NCI-H2196 treated with DMSO at 0.1 percent for 48 hours (cell line): Measurements from ENCODE around the gene EXOC3.

Experiments
- DNase-seq: peaks from one replicate; lab custom pipeline; 2025; ENCODE audit not compliant: unreplicated experiment; lab: John Stamatoyannopoulos, UW

Gene EXOC3

GRCh38 chr5:456351-457194, 13.6 kb downstream of the EXOC3 start:
- DNase-seq: no peak

DNA sequence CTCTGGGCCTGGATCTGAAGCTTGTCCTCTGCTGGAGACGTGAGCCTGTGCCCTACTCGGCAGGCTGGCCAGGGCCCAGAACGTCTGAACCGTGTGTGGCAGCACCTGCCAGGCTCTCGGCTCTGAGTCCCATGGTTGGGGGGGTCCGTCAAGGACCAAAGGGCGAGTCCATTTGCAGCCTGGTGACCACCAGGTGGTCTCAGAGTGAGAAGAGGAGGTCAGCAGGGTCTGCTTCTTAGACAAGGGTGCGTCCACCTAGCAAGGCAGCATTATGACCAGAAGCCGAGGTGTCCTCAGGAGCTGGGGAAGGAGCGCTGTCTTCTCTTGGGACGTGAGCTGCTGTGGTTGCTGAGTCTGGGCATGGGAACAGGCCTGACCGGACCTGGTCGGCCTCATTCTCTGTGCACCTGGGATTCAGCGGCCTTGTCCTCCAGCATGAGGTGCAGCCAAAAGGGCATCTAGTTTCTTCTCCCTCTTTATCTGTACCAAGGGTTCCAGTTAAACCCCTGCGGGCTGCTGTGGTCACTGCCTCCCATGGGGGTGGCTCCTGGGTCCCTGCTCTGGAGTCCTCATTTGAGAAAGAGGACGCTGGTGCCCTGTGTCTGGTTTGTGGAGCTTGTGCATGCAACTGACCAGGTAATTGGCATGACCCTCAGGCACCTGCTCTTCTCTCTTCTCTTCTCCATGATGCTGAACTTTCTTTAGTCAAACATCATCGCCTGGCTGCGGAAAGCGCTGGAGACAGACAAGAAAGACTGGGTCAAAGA, 14.4 kb downstream of the EXOC3 start:
- no peak for DNase-seq

DNA sequence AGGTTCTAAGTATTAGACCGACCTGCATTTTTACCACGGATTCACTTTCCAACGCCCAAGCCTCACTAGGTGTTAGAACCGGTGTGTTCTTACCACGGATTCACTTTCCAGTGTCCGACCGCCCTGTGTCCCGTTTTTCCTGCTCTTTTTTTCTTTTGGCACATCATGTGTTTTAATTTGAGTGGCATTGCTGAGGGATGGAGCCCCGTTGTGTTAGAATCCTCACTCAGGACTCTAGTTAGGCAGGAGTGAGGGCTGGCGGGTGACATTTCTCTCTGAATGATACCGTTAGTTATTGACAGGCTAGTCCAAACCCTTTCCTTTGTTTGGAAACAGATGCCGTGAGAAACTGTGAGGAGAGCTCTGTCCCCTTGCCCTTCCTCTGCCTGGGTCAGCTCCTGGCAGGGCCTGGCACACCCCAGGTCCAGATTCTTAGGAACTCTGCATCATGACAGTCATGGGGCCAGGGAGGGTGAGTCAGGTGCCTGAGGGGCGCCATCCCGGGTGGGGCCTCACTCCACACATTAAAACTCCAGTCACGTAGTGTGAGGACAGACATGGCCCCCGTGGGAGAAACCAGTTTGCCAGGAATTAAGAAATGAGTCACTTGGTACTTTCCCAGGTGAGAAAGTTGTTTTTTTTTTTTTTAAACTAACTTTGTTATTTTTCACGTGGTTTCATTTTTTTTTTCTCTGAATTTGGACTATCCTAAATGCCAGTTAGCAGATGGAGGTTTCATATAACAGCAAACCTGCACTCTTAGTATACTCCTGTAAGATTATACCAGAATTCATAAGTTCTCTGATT, 15.8 kb downstream of the EXOC3 start:
- DNase-seq: no peak

DNA sequence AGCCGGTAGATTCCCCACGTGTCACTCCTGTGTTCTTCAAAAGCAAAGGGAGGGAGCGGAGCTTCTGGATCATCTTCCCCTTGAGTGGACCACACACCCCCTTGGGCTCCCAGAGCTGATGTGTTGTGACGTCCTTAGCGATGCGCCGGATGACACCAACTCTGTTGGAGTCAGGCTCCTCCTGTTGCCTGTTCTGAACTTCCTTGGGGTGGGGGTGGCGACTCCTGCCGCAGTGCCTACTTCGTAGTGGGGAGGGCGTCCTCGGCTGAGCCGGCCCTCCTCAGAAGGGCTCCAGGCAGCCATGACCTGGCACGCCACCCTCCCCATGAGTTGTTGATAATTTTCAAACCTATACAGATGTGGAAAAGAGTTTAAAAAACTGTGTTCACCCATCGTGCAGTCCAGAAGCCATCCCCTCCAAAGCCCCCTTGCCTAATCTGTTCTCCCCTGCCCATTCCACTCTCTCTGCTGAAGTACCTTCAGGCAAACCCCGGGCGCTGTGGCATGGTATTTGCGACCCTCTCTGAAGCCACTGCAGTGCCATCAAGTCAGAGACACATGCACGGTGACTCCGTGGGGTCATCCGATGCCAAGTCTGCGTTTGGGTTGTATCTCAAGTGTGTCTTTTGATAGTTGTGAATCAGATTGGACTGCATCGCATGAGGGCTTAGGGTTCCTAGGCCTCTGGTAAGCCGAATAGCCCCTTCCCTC, 16.7 kb downstream of the EXOC3 start:
- no peak for DNase-seq

DNA sequence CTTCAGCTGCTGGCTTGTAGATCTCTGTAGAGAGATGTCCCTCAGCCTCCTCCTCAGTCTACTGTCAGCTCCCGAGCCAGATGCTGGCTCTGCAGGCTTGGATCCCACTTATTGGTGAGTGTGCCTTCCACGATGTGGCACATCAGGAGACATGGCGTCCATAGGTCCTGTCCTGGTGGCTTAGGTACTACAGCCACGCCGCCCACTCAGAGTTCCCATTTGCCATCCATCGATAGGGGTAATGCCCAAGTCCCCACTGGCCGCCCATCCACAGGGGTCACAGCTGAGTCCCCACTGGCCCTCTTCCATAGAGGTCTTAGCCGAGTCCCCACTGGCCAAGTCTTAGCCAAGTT, 17.3 kb downstream of the EXOC3 start:
- DNase-seq: no peak

- no peak for DNase-seq
These were observed 19.1 kb downstream of the EXOC3 start for GRCh38 chr5:462051-462481.

DNA sequence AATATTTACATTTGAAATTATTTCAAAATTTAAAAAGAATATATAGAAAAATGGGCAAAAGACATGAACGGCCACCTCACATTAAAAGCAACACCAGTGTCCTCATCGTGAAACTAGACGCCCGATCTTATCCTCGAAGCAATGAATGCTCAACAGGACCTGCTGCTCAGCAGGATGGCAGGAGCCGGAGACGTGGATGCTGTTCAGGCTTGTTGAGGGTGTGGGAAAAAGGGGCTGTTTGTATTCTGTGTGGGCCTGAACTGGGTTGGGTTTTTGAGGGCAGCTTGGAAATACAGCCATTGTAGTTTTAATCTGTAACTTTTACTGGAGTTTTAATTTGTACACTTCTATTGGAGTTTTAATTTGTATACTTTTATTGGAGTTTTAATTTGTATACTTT, 20.3 kb downstream of the EXOC3 start:
- DNase-seq: no peak

DNA sequence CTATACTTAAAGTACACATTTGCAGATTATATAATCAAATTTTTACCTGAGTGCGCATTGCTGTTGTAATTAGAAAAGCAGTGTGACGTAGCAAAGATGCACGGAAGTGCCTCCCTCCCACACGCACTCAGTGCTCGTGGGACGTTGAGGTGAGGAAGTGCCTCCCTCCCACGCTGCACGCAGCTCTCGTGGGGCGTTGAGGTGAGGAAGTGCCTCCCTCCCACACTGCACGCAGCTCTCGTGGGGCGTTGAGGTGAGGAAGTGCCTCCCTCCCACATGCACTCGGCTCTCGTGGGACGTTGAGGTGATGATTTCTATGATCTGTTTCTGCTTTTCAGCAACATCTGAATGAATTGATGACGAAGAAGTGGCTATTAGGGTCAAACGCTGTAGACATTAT, 21.0 kb downstream of the EXOC3 start:
- DNase-seq: no peak

DNA sequence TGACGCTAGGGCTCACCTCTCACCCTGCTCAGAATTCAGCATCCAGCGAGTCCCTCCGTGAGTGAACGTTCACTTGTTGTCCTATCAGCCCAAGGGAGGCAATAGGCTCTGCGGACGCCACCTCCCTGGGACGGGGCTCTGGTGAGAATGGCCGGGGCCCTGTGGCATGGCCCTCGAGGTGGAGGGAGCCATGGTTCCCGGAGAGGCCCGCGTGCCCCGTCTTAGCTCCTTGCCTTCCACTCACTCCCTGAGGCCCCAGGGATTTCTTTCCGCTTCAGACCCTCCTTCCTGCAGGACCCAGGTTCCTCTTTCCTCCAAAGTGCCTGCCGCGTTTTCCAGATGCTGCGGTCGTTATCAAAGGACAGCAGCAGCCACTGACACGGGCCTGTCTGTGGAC, 21.5 kb downstream of the EXOC3 start:
- DNase-seq: no peak

GRCh38 chr5:464843-465590, 22.0 kb downstream of the EXOC3 start:
- DNase-seq: no peak

- no peak for DNase-seq
These were observed 22.8 kb downstream of the EXOC3 start for GRCh38 chr5:465591-466403.

GRCh38 chr5:466661-467310, 23.8 kb downstream of the EXOC3 start:
- DNase-seq: no peak

- DNase-seq: no peak
These were observed 25.4 kb downstream of the EXOC3 start for GRCh38 chr5:468401-468800.

DNA sequence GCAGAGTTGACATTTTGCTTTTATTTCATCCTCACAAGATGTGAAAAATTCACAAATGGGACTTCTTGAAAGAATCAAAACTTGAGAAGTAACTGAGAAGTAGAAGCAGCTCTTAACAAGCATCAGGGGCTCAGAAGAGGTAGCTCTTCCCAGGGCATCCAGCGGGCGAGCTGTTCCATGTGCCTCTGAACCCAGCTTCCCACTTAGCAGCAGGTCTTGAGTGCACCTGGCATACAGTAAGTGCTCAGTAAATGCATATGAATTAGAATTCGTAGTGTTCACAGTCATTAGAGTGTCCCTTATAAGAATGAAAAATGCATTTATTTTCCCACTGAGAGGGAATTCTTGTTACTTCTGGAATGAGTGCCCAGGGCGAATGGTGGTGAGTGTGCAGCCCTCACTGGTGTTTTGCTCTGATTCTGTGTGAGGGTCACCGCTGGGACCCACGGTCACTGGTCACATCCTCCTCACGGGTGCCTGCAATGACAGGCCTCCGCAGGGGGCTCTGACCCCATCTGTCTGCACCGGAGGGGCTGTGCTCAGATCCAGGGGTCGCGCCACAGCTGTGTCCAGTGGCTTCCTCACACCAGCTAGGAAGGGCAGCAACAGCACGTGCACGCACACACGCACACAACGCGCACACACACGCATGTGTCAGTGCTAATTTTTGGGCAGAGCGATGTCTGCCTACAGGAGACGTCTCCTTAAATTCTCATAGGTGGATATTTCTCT, 26.9 kb downstream of the EXOC3 start:
- DNase-seq: no peak

GRCh38 chr5:470961-471749, 28.2 kb downstream of the EXOC3 start:
- DNase-seq: no peak

DNA sequence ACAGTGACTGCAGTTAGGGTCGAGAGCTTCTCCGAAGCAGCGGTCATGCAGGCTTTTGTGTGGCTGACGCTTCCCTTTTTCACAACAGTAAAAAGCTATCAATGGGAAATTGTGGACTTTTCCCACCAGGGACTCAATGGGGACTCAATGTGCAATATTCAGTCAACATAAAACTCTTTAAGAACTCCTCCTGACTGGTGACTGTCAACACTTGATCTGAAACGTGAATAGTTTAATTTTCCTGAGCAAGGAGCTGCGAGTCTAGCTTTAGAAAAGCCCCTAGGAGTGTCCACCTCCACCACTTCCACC, 28.7 kb downstream of the EXOC3 start:
- DNase-seq: no peak

DNA sequence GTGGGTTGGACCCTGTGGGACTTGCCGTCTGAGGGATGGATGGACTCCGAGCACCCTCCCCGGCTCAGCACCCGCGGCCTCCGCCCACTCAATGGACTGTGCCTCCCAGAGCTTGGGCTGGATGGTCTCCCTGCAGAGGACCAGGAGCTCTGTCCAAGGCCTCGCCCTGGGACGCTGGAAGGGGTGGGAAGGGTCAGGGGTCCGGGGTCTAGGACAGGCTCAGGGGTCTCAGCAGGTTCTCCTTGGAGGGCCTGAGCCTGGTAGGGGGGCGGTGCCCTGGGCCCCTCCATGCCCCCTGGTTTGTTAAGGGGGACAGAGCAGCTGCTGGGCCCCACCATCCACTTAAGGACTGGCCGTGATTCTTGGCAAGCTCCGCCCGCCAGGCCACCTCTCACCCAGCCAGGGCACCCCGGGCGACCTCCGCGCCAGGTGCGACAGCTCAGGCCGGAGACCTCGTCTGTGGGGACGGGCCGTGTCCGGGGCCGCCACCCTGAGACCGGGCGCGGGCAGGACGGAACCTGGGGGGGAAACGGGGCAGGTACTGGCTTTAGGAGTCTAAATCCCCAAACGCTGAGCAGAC, 29.2 kb downstream of the EXOC3 start:
- no peak for DNase-seq
